Sigmoid colon (tissue), 7 donors: ENCODE results near the gene RNF223. TPM values are rescaled to one million over a fixed set of nuclear protein-coding genes. Genes with fewer than 3 reads are reported as not detected.

Experiments used
- DNase-seq: peaks from one replicate; pipeline ENCODE4 v3.0.0-alpha.2; 2019
- H3K27ac ChIP-seq, 4 donors: fragments of 200-600 bp; sonication (generic); one replicate each; pipeline ENCODE4 v1.5.1; 2016 to 2019; ENCODE audit warnings: mild to moderate bottlenecking in 1 of 4
- H3K27me3 ChIP-seq, 3 donors: fragments of 200-600 bp; sonication (generic); one replicate each; pipeline ENCODE4 v1.5.1; 2019; ENCODE audit warnings: mild to moderate bottlenecking in 1 of 3
- H3K36me3 ChIP-seq, 4 donors: fragments of 200-600 bp; sonication (generic); one replicate each; pipeline ENCODE4 v1.5.1; 2016 to 2019
- H3K4me1 ChIP-seq, 4 donors: fragments of 200-600 bp; sonication (generic); one replicate each; pipeline ENCODE4 v1.5.1; 2017 to 2019
- H3K4me3 ChIP-seq, 4 donors: fragments of 200-600 bp; sonication (generic); one replicate each; pipeline ENCODE4 v1.5.1; 2017 to 2019; ENCODE audit warnings: mild to moderate bottlenecking in 2 of 4, moderate library complexity in 1 of 4
- H3K9me3 ChIP-seq, 4 donors: fragments of 200-600 bp in 3 of 4; sonication (generic) in 3 of 4; one replicate each; pipeline versions ENCODE4 v1.5.1 to v1.6.1; 2013 to 2019
- CTCF ChIP-seq, 4 experiments: fragments of 450-650 bp in 3 of 4; fragments of 200-600 bp in 1 of 4; IDR thresholded peaks; one replicate each; pipeline ENCODE4 v1.5.1; 2016 to 2019; ENCODE audit warnings: antibody characterized with exemption in 4 of 4, mild to moderate bottlenecking in 3 of 4, moderate library complexity in 2 of 4
- EP300 ChIP-seq, 4 donors: sonication (generic); formaldehyde crosslinking; IDR thresholded peaks; one replicate each; pipeline ENCODE4 v1.6.1; 2017; ENCODE audit warnings: antibody characterized with exemption in 4 of 4
- POLR2A ChIP-seq, 2 donors: fragments of 450-650 bp; IDR thresholded peaks; one replicate each; pipeline ENCODE4 v1.6.1; 2016; ENCODE audit warnings: antibody characterized with exemption in 2 of 2, mild to moderate bottlenecking in 2 of 2, moderate library complexity in 2 of 2
- POLR2AphosphoS5 ChIP-seq, 4 donors: sonication (generic); formaldehyde crosslinking; IDR thresholded peaks; one replicate each; pipeline ENCODE4 v1.6.1; 2017; ENCODE audit warnings: antibody characterized with exemption in 4 of 4
- WGBS, 2 donors: extraction: QIAGEN DNeasy Blood & Tissue Kit; methylation state at CpG; one replicate each; pipeline ENCODE4 v1.1.7; 2013; 5-methylcytosine and 5-hydroxymethylcytosine counted together
- intact Hi-C: fragments of 100-400 bp; cut with DNase I; formaldehyde crosslinking; loops from one replicate; pipeline ENCODE4 v1.15.1; 2023
- polyA plus RNA-seq, 3 donors: library from polyadenylated mRNA; stranded (reverse); fragments of 200-250 nt; gene quantifications; one replicate each; pipeline ENCODE4 v1.2.3, GENCODE V29; 2013
- total RNA-seq, 4 donors: library from RNA; depleted of rRNA; stranded (reverse); fragments of >200 nt; gene quantifications; one replicate each; pipeline ENCODE4 v1.1.0, GENCODE V29; 2016
- donor health status: healthy with polysubstance abuse.
- donor health status: Bipolar disorder and iron deficiency.
- donor health status: healthy.

RNF223 gene
- total and polyA plus RNA-seq, 7 donors, result 0.60 to 3.7 (median 1.9) TPM; not detected in 4

GRCh38 chr1:1044455-1045078, 29.5 kb downstream of the RNF223 start:
- H3K4me3 ChIP-seq, result no peak overlapping the region
- 93 to 94% methylated on average over 34 of the region's 34 CpGs for WGBS, 2 donors
- intact Hi-C loops, result no loop called here

GRCh38 chr1:1043921-1044320, 30.2 kb downstream of the RNF223 start:
- 97% methylated on average over 33 of the region's 33 CpGs for WGBS, 2 donors
- Histone ChIP-seq H3K27me3 (peaks cover 0 to 6% (median 0%) of the 10 kb centered on the region in 3 donors), H3K27ac (no peak overlapping the region), H3K9me3 (no peaks in the 10 kb centered on the region), H3K4me1 (peaks cover 0 to 22% (median 16%) of the 10 kb centered on the region in 4 donors), H3K36me3 (peaks cover 0 to 40% (median 3%) of the 10 kb centered on the region in 4 donors), H3K4me3 (no peak overlapping the region)
- no peak for DNase-seq
- intact Hi-C loops, result no loop called here
- TF ChIP-seq POLR2AphosphoS5 (IDR thresholded peaks at IDR 0.05) (no peak), CTCF (IDR thresholded peaks at IDR 0.05) (no peak), POLR2A (IDR thresholded peaks at IDR 0.05) (no peak), EP300 (IDR thresholded peaks at IDR 0.05) (no peak)

More at GRCh38 chr1:1044455-1045078, 29.5 kb downstream of the RNF223 start:
- peaks cover 0 to under 1% (median 0%) of the 10 kb centered on the region in 3 donors for H3K27me3 ChIP-seq
- DNase-seq, result no peak
- H3K27ac ChIP-seq, result no peak overlapping the region
- H3K9me3 ChIP-seq, result no peaks in the 10 kb centered on the region
- H3K4me1 ChIP-seq, result peaks cover 0 to 16% (median 13%) of the 10 kb centered on the region in 4 donors
- peaks cover 0 to 40% (median 3%) of the 10 kb centered on the region in 4 donors for H3K36me3 ChIP-seq
- TF ChIP-seq EP300 (IDR thresholded peaks at IDR 0.05) (no peak), POLR2A (IDR thresholded peaks at IDR 0.05) (no peak), POLR2AphosphoS5 (IDR thresholded peaks at IDR 0.05) (no peak), CTCF (IDR thresholded peaks at IDR 0.05) (no peak)

GRCh38 chr1:1043411-1043810, 30.7 kb downstream of the RNF223 start:
- peaks cover 0 to 10% (median 0%) of the 10 kb centered on the region in 3 donors for H3K27me3 ChIP-seq
- peaks cover 0 to 40% (median 3%) of the 10 kb centered on the region in 4 donors for H3K36me3 ChIP-seq
- intact Hi-C loops, result no loop called here
- H3K27ac ChIP-seq, result no peak overlapping the region
- 95% methylated on average over 27 of the region's 27 CpGs for WGBS, 2 donors
- H3K4me3 ChIP-seq, result no peak overlapping the region
- H3K4me1 ChIP-seq, result peaks cover 0 to 23% (median 16%) of the 10 kb centered on the region in 4 donors
- no peaks in the 10 kb centered on the region for H3K9me3 ChIP-seq
- no peak for DNase-seq
- TF ChIP-seq CTCF (IDR thresholded peaks at IDR 0.05) (no peak), POLR2AphosphoS5 (IDR thresholded peaks at IDR 0.05) (no peak), EP300 (IDR thresholded peaks at IDR 0.05) (no peak), POLR2A (IDR thresholded peaks at IDR 0.05) (no peak)

- intact Hi-C loops, result no loop called here
- Histone ChIP-seq H3K27ac (no peak overlapping the region), H3K4me1 (peaks cover 0 to 23% (median 16%) of the 10 kb centered on the region in 4 donors), H3K9me3 (no peaks in the 10 kb centered on the region), H3K36me3 (peaks cover 0 to 40% (median 2%) of the 10 kb centered on the region in 4 donors), H3K27me3 (peaks cover 0 to 14% (median 0%) of the 10 kb centered on the region in 3 donors), H3K4me3 (no peak overlapping the region)
- WGBS, 2 donors, result 90 to 92% methylated on average over 10 of the region's 10 CpGs
- DNase-seq, result no peak
- TF ChIP-seq EP300 (IDR thresholded peaks at IDR 0.05) (no peak), POLR2A (IDR thresholded peaks at IDR 0.05) (no peak)
These were observed 31.3 kb downstream of the RNF223 start for GRCh38 chr1:1042835-1043234.

- WGBS, 2 donors, result 91 to 93% methylated on average over 25 of the region's 25 CpGs
- intact Hi-C loops, result loop anchor here (2.0 kb wide), 1 partner anchor 21 kb away; the partner anchor contains the start of gene AGRN
These were observed 32.2 kb downstream of the RNF223 start for GRCh38 chr1:1041873-1042272.

More at GRCh38 chr1:1041873-1042272, 32.2 kb downstream of the RNF223 start:
- DNase-seq, result no peak
- TF ChIP-seq CTCF (IDR thresholded peaks at IDR 0.05) (no peak), POLR2A (IDR thresholded peaks at IDR 0.05) (no peak), EP300 (IDR thresholded peaks at IDR 0.05) (no peak), POLR2AphosphoS5 (IDR thresholded peaks at IDR 0.05) (no peak)
- Histone ChIP-seq H3K4me1 (peaks cover 0 to 23% (median 16%) of the 10 kb centered on the region in 4 donors), H3K4me3 (no peak overlapping the region), H3K27ac (no peak overlapping the region), H3K36me3 (peaks cover 0 to 30% (median 0%) of the 10 kb centered on the region in 4 donors), H3K27me3 (peaks cover 0 to 18% (median 0%) of the 10 kb centered on the region in 3 donors), H3K9me3 (no peaks in the 10 kb centered on the region)
